K562 (cell line): ENCODE results near the gene RAB5A. TPM values are rescaled to one million over a fixed set of nuclear protein-coding genes. Genes with fewer than 3 reads are reported as not detected.
A peak's percentile ranks its signal among the peaks of the same experiment; 100 is the strongest.

Source experiments
- ATAC-seq: fragments of 200-7000 bp; cut with Tn5 transposase; 3 replicates; pipeline ENCODE4 v1.9.1; 2020; ENCODE audit warnings: moderate library complexity
- BruUV-seq: library from RNA; stranded (reverse); fragments of 400-500 nt; replicated peaks from 2 replicates; lab custom pipeline; 2021; lab: Mats Ljungman, UMichigan
- CTCF ChIA-PET: fragments of 300-600 bp; formaldehyde crosslinking; extraction: SDS; loops from one replicate; lab custom pipeline; 2021; ENCODE audit warnings: low intra/inter-chr PET ratio; lab: Yijun Ruan, JAX
- POLR2A ChIA-PET: fragments of 300-600, 350-650 bp; sonication (Branson Sonifier 250); formaldehyde crosslinking; extraction: SDS; loops from one replicate; lab custom pipeline; 2021; ENCODE audit warnings: antibody characterized with exemption, inconsistent platforms; lab: Yijun Ruan, JAX
- DNase-seq, 4 experiments: peaks; one replicate each; pipeline versions ENCODE4 v3.0.0 to v3.0.0-alpha.2; 2011 to 2018; ENCODE audit warnings: low spot score in 3 of 4, mixed read lengths in 3 of 4; ENCODE audit errors: extremely low read depth in 1 of 4
- FAIRE-seq: peaks from 2 replicates; lab custom pipeline; 2011; peaks lifted over from hg19 to GRCh38; lab: Jason Lieb, UNC
- H2AFZ ChIP-seq: 2 replicates; pipeline ENCODE4 v1.6.0; 2011; ENCODE audit warnings: low read depth, low read length, control low read depth, inconsistent platforms
- H3K27ac ChIP-seq: fragments of 200-600 bp; 3 replicates; pipeline ENCODE4 v1.8.0; 2011; ENCODE audit warnings: low read depth, mild to moderate bottlenecking, control low read depth, inconsistent platforms, low read length, moderate library complexity, mixed read lengths; ENCODE audit errors: extremely low read depth
- H3K27me3 ChIP-seq, 2 experiments: fragments of 300-600 bp in 1 of 2; 2 replicates in 1 of 2; 3 replicates in 1 of 2; pipeline versions ENCODE4 v1.6.0 to v1.8.0; 2011; ENCODE audit warnings: inconsistent platforms in 2 of 2, low read length in 2 of 2, mild to moderate bottlenecking in 1 of 2, mixed read lengths in 1 of 2, moderate library complexity in 1 of 2; ENCODE audit not compliant: control insufficient read depth in 2 of 2, insufficient read depth in 2 of 2
- H3K36me3 ChIP-seq: fragments of 300-600 bp; 3 replicates; pipeline ENCODE4 v1.8.0; 2011; ENCODE audit warnings: mild to moderate bottlenecking, low read length, inconsistent platforms; ENCODE audit not compliant: control insufficient read depth, insufficient read depth
- H3K4me1 ChIP-seq, 2 experiments: fragments of 200-600 bp in 1 of 2; replicated peaks in 1 of 2; 2 replicates in 1 of 2; 3 replicates in 1 of 2; pipeline versions ENCODE4 v1.5.1 to v1.8.0; 2011; ENCODE audit warnings: inconsistent platforms in 2 of 2, low read length in 2 of 2, mild to moderate bottlenecking in 1 of 2, mixed read lengths in 1 of 2, moderate library complexity in 1 of 2; ENCODE audit not compliant: control insufficient read depth in 2 of 2, insufficient read depth in 2 of 2
- H3K4me2 ChIP-seq: 2 replicates; pipeline ENCODE4 v1.6.1; 2011; ENCODE audit warnings: low read length, control low read depth, inconsistent platforms, mixed read lengths; ENCODE audit not compliant: insufficient read depth
- H3K4me3 ChIP-seq: fragments of 200-600 bp; sonication (generic), shearing (Covaris generic); 2 replicates; pipeline ENCODE4 v1.5.1; 2016; ENCODE audit warnings: control low read depth, inconsistent platforms
- H3K79me2 ChIP-seq: fragments of 200-600 bp; 3 replicates; pipeline ENCODE4 v1.8.0; 2011; ENCODE audit warnings: low read length, inconsistent platforms; ENCODE audit not compliant: control insufficient read depth, insufficient read depth
- H3K9ac ChIP-seq, 2 experiments: 2 replicates each; pipeline versions ENCODE4 v1.6.0 to v1.6.1; 2011; ENCODE audit warnings: low read depth in 2 of 2, low read length in 2 of 2, control low read depth in 1 of 2, inconsistent platforms in 1 of 2, mild to moderate bottlenecking in 1 of 2, mixed read lengths in 1 of 2; ENCODE audit not compliant: insufficient read depth in 1 of 2
- H3K9me1 ChIP-seq: one replicate; pipeline ENCODE4 v1.6.0; 2011; ENCODE audit warnings: inconsistent platforms, mild to moderate bottlenecking, low read length, moderate library complexity; ENCODE audit not compliant: control insufficient read depth, insufficient read depth
- H3K9me3 ChIP-seq: replicated peaks from 2 replicates; pipeline ENCODE4 v1.5.1; 2011; ENCODE audit warnings: low read depth, low read length, inconsistent platforms; ENCODE audit not compliant: control insufficient read depth, insufficient read depth
- H4K20me1 ChIP-seq: replicated peaks from 2 replicates; pipeline ENCODE4 v1.6.1; 2011; ENCODE audit warnings: low read length, inconsistent platforms, mixed read lengths; ENCODE audit not compliant: control insufficient read depth, insufficient read depth
- C11orf30 ChIP-seq: fragments of 450-650 bp; IDR thresholded peaks from 2 replicates; pipeline ENCODE4 v1.6.1; 2016; ENCODE audit warnings: low read depth, mild to moderate bottlenecking
- CREB1 ChIP-seq, 2 experiments: sonication (generic) in 1 of 2; formaldehyde crosslinking in 1 of 2; IDR thresholded peaks; 2 replicates each; pipeline versions ENCODE4 v1.6.1 to v1.8.0; 2012 to 2022; ENCODE audit warnings: inconsistent platforms in 1 of 2, mild to moderate bottlenecking in 1 of 2, missing genetic modification reagents in 1 of 2, moderate library complexity in 1 of 2
- FOS ChIP-seq: IDR thresholded peaks from 3 replicates; pipeline ENCODE4 v1.6.1; 2011; ENCODE audit not compliant: insufficient read length; ENCODE audit errors: extremely low read depth
- PYGO2 ChIP-seq: fragments of 450-650 bp; IDR thresholded peaks from 2 replicates; pipeline ENCODE4 v1.6.1; 2016; ENCODE audit warnings: mild to moderate bottlenecking, missing genetic modification characterization, moderate library complexity, missing compliant biosample characterization
- RBFOX2 ChIP-seq: fragments of 200-400 bp; formaldehyde crosslinking; IDR thresholded peaks from 2 replicates; pipeline ENCODE4 v1.6.1; 2017; ENCODE audit warnings: low read depth, mild to moderate bottlenecking, low read length, moderate library complexity
- RBM25 ChIP-seq: fragments of 200-400 bp; formaldehyde crosslinking; IDR thresholded peaks from 2 replicates; pipeline ENCODE4 v1.6.1; 2018; ENCODE audit warnings: low read length, low read depth, moderate library complexity; ENCODE audit not compliant: severe bottlenecking
- RFX5 ChIP-seq: IDR thresholded peaks from 2 replicates; pipeline ENCODE4 v1.6.1; 2011; ENCODE audit warnings: low read depth, mild to moderate bottlenecking, improper control_type of control experiment, low read length
- SUPT5H ChIP-seq: fragments of 450-650 bp; IDR thresholded peaks from 2 replicates; pipeline ENCODE4 v1.6.1; 2016
- ZNF655 ChIP-seq: fragments of 250-450 bp; sonication (Bioruptor Pico); IDR thresholded peaks from 2 replicates; pipeline ENCODE4 v1.5.0; 2021
- WGBS: fragments of 100-300 bp; shearing (Covaris generic); methylation state at CpG from one replicate; pipeline ENCODE4 v1.1.6; 2016; ENCODE audit warnings: low coverage, mixed read lengths; ENCODE audit not compliant: insufficient coverage; ENCODE audit errors: missing lambda C conversion rate; 5-methylcytosine and 5-hydroxymethylcytosine counted together
- in situ Hi-C: fragments of 300-500 bp; cut with MboI; formaldehyde crosslinking; loops from 4 replicates; pipeline ENCODE4 v1.15.0; 2018; ENCODE audit warnings: inconsistent platforms, mixed read lengths
- intact Hi-C: fragments of 100-400 bp; cut with micrococcal nuclease; formaldehyde crosslinking; loops from 2 replicates; pipeline ENCODE4 v1.14.2; 2022
- polyA plus RNA-seq, 8 experiments: library from polyadenylated mRNA; depleted of rRNA in 4 of 8; stranded (reverse) in 5 of 8; unstranded in 3 of 8; fragments of >200 nt; fragmentation: Nextera tagmentation in 2 of 8; fragmentation: Illumina TruSeq in 1 of 8; extraction: Ambion mirVana in 2 of 8; extraction: Trizol in 1 of 8; gene quantifications; 2 replicates each; pipeline versions ENCODE4 v1.2.1 to v1.2.3, GENCODE V29; 2011 to 2014; ENCODE audit warnings: inconsistent platforms in 1 of 8, missing spikeins in 1 of 8
- total RNA-seq, 7 experiments: library from RNA; depleted of rRNA in 6 of 7; stranded (reverse); fragments of >200 nt in 6 of 7; fragmentation: Illumina TruSeq in 2 of 7; extraction: Trizol in 2 of 7; gene quantifications; 2 replicates each; pipeline versions ENCODE4 v1.2.1 to v1.2.3, GENCODE V29; 2011 to 2021; ENCODE audit warnings: low replicate concordance in 1 of 7

The RAB5A gene
- total and polyA plus RNA-seq, 9 of the 15 experiments (the other 6 are each of a cell fraction or from before 2014, with no cell fraction given), result 28.3 to 64.2 (median 49.0) TPM

DNA sequence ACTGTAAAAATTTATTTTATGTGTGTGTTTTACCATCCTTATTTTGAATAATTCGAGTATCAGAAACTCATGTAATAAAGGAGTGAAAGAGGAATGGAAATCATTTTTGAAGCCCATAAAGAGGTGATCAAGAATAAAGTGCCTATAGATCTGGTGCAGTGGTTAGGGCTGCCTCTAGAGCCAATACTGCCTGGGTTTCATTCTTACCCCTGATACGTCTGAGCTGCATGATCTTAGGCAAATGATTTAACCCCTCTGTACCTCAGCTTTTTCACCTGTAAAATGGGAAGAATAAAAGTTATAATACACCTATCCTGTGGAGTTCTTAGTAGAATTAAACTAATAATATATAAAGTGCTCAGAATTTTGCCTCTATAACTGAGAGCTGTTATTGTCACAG, 43.2 kb upstream of the RAB5A start:
- no TSS peak for BruUV-seq
- H3K4me2 ChIP-seq, result no peak overlapping the region
- H3K4me1 ChIP-seq, result no peaks in the 10 kb centered on the region; a peak in 1 of 5 replicates
- no peaks in the 10 kb centered on the region for H3K36me3 ChIP-seq
- ATAC-seq (no peak), DNase-seq (no peak), FAIRE-seq (no peak)
- 17% methylated on average over 2 of the region's 2 CpGs for WGBS
- in situ Hi-C loops, result no loop called here
- no peak overlapping the region for H3K27ac ChIP-seq
- H3K4me3 ChIP-seq, result no peak overlapping the region
- H2AFZ ChIP-seq, result no peak overlapping the region
- no peaks in the 10 kb centered on the region for H3K79me2 ChIP-seq
- ChIA-PET POLR2A (interaction anchor here (0.6 to 0.7 kb wide), 2 partner anchors 11 to 138 kb away, joined by 3 read pairs; no protein-coding TSS in a partner anchor), CTCF (no interaction called here)
- no peaks in the 10 kb centered on the region for H3K9me3 ChIP-seq
- no peaks in the 10 kb centered on the region for H3K27me3 ChIP-seq
- no peaks in the 10 kb centered on the region for H4K20me1 ChIP-seq
- no peaks in the 10 kb centered on the region for H3K9me1 ChIP-seq
- intact Hi-C loops, result loop anchor here (5.0 kb wide), 1 partner anchor 44 kb away; the partner anchor contains the start of gene RAB5A
- H3K9ac ChIP-seq, result no peak overlapping the region
- TF ChIP-seq RFX5 (no peak), RBM25 (peak; percentile 51)

DNA sequence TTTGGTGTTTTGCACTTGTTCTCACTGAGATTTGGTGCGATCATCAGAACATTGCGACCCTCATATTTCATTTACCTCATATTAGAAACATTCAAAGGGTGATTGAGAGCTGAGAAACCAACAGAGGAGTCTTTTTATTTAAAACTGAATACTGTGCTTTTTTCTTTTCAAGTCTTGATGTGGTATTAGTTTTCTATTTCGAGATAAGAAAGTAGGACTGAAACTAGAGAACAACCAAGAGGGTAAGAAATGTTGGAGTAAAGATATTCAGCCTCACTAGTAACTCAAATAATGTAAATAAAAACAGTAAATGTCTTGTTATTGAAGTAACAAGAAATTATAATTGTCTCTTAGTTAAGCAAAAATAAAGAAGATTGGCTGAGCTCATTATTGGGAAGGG, 39.4 kb upstream of the RAB5A start:
- Histone ChIP-seq H3K9me1 (no peaks in the 10 kb centered on the region), H3K27ac (no peak overlapping the region), H3K9ac (no peak overlapping the region), H3K4me3 (no peak overlapping the region), H3K36me3 (no peaks in the 10 kb centered on the region), H3K79me2 (no peaks in the 10 kb centered on the region), H3K4me2 (no peak overlapping the region), H3K9me3 (peaks cover 5% of the 10 kb centered on the region; the same call in 1 of the 2 replicates), H3K4me1 (no peaks in the 10 kb centered on the region), H2AFZ (no peak overlapping the region), H4K20me1 (no peaks in the 10 kb centered on the region), H3K27me3 (no peaks in the 10 kb centered on the region)
- intact Hi-C loops, result no loop called here
- ChIA-PET POLR2A (no interaction called here), CTCF (no interaction called here)
- no peak for FAIRE-seq
- no peak for ATAC-seq
- TF ChIP-seq RBFOX2 (no peak), C11orf30 (no peak), RBM25 (no peak), SUPT5H (no peak), CREB1 (IDR thresholded peaks at IDR 0.05) (no peak), CREB1 (CRISPR knock-in tag; IDR thresholded peaks at IDR 0.05) (no peak), FOS (no peak), ZNF655 (CRISPR knock-in tag) (no peak), PYGO2 (no peak)
- no peak for DNase-seq
- in situ Hi-C loops, result no loop called here
- 34% methylated on average over 3 of the region's 3 CpGs for WGBS
- BruUV-seq, result no TSS peak
